Measurements from ENCODE around the gene PUM2.

Gene PUM2

DNA sequence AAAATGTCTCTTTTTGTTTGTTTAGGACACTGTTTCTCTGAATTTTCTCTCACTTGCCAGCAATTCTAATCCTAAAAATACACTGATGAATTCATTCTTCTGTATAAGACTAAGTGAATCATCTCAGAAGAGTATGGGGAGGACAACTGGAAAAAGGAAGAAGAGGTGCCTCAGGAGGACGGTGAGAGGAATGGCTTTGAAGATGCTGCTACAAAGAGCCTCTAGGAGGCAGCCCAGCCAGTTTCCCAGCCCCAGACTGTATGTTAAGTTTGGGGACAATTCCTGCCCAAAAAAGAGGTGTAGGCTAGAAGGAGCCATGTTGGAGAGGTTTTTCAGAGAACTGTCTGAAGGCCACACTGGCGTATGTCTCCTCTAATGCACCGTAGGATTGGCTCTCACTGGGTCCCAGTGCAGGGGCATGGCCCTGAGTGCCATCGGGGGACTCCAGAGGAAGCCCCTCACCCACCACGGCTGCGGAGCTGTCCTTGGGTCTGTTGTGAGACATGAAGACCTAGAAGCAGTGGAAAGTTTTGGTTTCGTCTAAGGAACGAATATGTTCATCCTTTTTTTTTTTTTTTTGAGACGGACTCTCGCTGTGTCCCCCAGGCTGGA, 122.6 kb downstream of the PUM2 start:
- peak; percentile 24 for DNase-seq

GRCh38 chr2:20226152-20226545, 124.5 kb downstream of the PUM2 start:
- DNase-seq = no peak

- peak; percentile 43 for DNase-seq
Observed at GRCh38 chr2:20225294-20226151, 125.1 kb downstream of the PUM2 start.

- peak; percentile 55 for DNase-seq
Observed at GRCh38 chr2:20224716-20225293, 125.8 kb downstream of the PUM2 start, which contains the start of gene SDC1. Gene SDC1 (minus strand): TSS chr2:20225130. CDS start chr2:20224867, 263 bp downstream.

DNA sequence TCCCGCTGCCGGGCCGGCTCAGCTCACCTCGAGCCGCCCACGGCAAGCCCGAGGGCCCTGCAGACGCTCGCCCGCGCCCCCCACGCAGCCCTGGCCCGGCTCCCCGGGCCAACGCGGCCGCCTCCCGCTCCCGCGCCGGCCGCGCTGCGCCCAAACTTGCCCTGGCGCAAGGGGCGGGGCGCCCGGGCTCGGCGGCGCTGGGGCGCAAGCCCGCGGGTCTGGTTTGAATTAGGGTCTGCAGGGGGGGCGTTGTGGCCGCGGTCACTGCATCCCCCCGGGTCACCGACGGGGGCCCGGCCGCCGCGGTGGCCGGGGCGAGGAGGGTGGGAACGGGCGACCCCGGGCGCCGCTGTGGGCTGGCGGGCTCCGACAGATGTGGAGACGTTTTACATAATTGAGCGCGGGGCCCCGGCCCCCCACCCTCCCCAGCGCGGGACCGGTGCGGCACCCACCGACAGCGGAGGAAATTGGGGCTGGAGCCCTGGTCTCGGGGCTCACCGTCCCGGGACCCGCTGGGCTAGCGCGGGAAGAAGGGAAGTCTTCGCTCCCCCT, 126.4 kb downstream of the PUM2 start:
- DNase-seq = no peak

- DNase-seq = peak; percentile 46
Observed at GRCh38 chr2:20223407-20224163, 127.1 kb downstream of the PUM2 start.

GRCh38 chr2:20222769-20223406, 127.8 kb downstream of the PUM2 start:
- no peak for DNase-seq

DNA sequence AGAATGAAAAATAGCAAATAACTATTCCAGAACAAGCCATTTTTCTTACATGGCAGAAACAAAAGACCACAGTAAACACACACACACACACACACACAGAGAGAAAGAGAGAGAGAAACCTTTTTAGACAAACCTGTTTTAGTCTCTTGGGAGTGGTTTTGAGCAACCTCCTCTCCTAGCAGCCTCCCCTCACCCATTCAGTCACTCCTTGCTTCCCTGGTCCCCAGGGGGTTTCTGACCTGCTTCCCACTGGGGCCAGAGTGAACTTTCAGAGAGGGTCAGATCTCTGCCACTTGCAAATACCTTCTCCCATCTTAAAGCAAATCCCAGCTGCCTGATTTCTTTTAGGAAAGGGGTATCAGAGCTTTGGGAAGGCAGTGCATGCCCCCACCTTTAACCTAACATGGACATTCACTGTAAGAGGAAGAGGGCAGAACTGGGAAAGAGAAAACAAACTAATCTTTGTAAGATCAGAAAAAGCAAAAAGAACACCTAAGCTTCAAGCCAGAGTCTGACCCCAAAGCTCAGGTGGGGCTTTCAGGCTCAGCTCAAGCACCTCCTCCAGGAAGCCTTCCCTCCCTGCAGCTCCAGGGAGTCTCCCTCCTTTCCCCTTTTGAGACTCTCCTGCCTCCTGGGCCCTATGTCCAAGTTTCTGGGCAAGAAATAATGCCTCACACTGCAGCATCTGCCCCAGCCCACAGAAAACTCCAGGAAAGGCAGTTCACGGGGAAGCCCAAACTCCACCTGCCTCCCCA, 128.5 kb downstream of the PUM2 start:
- no peak for DNase-seq

GRCh38 chr2:20221555-20221973, 129.1 kb downstream of the PUM2 start:
- DNase-seq = peak; percentile 58

DNA sequence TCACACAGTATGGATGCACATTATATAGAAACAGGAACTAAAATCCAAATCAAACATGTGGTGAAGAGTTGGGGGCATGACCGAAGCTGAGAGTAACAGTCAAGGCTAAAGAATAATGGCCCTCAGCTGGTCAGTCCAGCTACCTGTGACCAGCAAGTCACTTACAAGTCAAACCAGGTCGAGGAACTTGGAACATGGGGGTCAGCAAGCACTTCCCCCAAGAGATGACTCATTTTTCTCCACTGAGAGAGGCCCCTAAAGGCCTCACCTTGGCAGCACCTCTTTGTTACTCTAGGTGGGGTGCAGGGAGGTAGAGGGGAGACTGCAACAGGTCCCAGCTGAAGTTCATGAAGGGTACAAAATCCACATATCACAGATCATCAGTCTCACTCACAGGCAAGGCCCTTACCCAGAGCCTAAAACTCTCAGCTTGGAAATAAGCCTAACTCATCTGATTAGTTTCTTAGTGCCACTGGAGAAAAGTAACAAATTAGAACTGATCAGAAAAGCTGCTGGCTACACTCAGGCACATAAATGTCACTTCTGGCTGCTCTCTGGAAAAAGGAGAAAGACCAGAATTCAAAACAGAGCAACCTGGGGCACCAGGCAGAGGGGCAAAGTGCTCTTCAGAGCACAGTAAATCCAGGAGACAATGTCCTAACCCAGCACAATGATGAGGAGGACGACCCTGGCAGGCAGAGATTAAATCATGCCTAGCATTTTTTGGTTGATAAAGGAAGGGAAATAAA, 129.7 kb downstream of the PUM2 start:
- DNase-seq = no peak

GRCh38 chr2:20219763-20220380, 130.8 kb downstream of the PUM2 start:
- no peak for DNase-seq

- DNase-seq = no peak
Observed at GRCh38 chr2:20218331-20219320, 132.0 kb downstream of the PUM2 start.

DNA sequence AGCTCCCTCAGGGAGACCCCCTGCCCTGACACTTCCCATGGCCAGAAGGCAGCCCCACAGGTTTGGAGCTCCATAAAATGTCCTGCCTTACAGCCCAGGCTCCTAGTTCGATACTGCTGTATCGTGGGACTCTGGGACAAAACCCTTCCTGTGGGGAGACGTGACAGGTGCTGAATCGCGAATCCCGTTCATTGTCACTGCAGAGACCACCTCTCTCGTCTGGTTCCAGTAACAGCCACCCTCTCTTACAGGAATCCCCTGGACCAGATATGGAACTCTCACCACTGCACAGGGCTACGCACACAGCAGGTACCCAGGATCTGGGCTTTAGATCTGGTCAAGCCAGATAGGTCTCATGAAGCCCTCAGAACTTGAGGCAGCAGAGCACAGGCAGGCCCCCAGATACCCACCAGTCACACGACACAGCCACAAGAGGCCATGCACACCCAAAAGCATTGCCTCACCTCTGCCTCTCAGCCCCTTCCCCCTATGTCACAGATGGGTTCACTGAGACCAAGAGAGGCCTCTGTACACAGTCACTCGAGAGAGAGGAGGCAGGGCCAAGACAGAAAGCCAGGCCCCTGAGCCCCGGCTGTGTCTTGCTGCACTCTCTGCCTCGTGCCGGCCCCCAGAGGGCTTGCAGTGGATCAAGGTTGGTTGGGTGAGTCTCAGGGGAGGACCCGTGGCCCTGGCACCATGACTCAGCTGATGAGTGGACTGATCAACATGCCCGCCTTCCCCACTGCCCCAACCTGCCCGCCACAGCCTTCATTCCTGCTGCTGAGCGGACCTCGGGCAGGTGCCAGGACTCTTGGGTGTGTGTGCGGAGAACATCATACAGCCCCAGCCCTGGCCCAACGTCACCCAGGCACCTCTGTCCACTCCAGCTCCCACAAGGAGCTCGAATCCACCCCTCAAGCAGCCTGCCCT, 133.3 kb downstream of the PUM2 start:
- no peak for DNase-seq

DNA sequence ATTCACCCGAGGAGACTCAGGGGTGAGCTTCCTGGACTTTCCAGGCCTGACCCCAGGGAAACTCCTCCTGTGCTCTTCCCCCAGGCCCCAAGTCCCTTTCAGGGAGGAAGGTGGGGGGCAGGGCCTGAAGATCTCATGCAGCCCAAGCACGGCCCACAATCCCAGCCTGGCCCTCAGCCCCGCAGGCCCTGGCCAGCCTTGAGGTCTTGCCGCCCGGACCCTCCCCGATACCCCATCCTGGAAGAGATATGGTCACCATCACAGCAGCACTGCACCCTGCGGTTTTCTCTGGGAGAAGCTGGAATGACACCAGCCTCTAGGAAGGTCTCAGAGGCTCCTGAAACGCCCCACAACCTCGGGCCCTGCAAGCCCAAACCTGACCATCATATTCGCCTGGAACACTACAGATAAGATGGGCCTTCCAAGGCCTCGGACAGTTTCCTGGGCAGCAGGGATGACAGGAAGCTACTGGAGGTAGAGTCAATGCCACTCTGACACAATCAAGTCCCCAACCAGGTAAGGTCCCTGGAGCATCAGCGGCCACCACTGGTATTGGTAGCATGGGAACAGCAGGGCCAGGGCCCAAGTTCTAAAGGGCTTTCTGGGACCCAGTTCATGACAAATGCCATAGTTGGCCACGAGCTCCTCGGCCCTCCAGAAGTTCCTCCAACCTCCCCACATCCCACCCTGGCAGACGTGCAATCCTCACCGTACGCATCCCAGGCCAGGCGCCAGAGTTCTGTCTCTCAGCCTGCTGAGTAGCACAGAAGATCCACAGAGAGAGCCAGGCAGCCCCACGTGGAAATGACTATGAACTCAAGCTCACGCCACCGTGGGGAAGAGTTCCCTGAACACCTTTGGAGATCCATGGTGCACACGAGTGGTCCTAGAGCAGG, 134.3 kb downstream of the PUM2 start:
- DNase-seq = no peak

DNA sequence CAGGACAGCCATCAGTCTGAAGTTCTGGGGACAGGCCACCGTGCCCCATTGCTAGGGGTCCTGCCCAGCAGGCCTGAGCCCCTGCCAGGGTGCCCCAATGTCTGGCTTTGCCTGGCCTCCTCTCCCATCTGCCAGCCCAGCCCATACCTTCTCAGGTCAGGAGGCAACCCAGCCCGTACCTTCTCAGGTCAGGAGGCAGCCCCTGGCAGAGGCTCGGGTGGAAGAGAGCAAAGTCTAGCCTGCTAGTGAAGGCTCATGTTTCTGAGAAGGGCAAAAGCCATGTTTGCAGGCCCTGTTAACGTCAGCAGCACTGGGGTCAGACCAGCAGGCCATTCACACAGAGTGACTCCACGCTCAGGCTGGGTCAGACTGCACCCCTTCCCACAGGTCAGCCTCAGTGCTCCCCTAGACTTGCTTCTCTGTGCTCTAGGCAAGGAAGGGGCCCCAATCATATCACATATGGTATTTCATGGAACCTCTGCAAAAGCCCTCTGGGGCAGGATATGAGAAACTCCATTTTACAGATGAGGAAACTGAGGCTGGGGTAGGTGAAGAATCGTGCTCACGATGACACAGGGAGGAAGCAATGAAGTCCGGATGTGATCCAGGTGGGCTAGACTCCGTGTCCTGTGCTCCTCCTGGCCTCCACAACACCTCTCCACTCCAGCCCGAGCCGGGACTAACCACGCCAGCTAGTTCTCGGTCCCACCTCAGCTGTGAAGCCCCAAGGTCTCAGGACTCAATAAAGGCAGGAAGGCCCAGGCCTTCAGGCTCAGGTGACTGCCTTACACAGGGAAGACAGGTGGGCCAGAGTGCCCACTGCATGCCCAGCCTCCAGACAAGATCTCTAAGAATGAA, 135.2 kb downstream of the PUM2 start:
- no peak for DNase-seq
